HepG2 (cell line): Measurements from ENCODE around the gene CD72. TPM values are rescaled to one million over a fixed set of nuclear protein-coding genes. Genes with fewer than 3 reads are reported as not detected.
A peak's percentile ranks its signal among the peaks of the same experiment; 100 is the strongest.

ENCODE experiments used
- ATAD3A ChIP-seq: sonication (generic); formaldehyde crosslinking; IDR thresholded peaks from 2 replicates; pipeline ENCODE4 v1.4.0; 2020; ENCODE audit warnings: missing genetic modification reagents
- DDIT3 ChIP-seq: sonication (generic); formaldehyde crosslinking; IDR thresholded peaks from 2 replicates; pipeline ENCODE4 v1.4.0; 2020; ENCODE audit warnings: mild to moderate bottlenecking, missing genetic modification reagents
- HIVEP1 ChIP-seq: sonication (generic); formaldehyde crosslinking; IDR thresholded peaks from 2 replicates; pipeline ENCODE4 v1.4.0; 2020; ENCODE audit warnings: mild to moderate bottlenecking, missing genetic modification reagents
- MZF1 ChIP-seq: sonication (generic); formaldehyde crosslinking; IDR thresholded peaks from 2 replicates; pipeline ENCODE4 v1.8.1; 2023; ENCODE audit warnings: mild to moderate bottlenecking, missing genetic modification reagents, borderline replicate concordance
- NCOA5 ChIP-seq: sonication (generic); formaldehyde crosslinking; IDR thresholded peaks from 2 replicates; pipeline ENCODE4 v1.4.0; 2020; ENCODE audit warnings: missing genetic modification reagents
- NFATC3 ChIP-seq: sonication (generic); formaldehyde crosslinking; IDR thresholded peaks from 2 replicates; pipeline ENCODE4 v1.5.1; 2020; ENCODE audit warnings: mild to moderate bottlenecking, missing genetic modification reagents
- SALL2 ChIP-seq: sonication (generic); formaldehyde crosslinking; IDR thresholded peaks from 2 replicates; pipeline ENCODE4 v1.8.1; 2023; ENCODE audit warnings: mild to moderate bottlenecking, missing genetic modification reagents, inconsistent platforms
- SMYD3 ChIP-seq: sonication (generic); formaldehyde crosslinking; IDR thresholded peaks from 2 replicates; pipeline ENCODE4 v1.8.1; 2023; ENCODE audit warnings: mild to moderate bottlenecking, missing genetic modification reagents
- SRSF1 ChIP-seq: fragments of 200-400 bp; formaldehyde crosslinking; optimal IDR thresholded peaks from 2 replicates; pipeline ENCODE3; 2017; ENCODE audit warnings: mild to moderate bottlenecking, low read depth, low read length, moderate library complexity
- STAT5B ChIP-seq: sonication (generic); formaldehyde crosslinking; IDR thresholded peaks from 2 replicates; pipeline ENCODE4 v1.4.0; 2020; ENCODE audit warnings: missing genetic modification reagents
- THRA ChIP-seq: sonication (generic); formaldehyde crosslinking; IDR thresholded peaks from 2 replicates; pipeline ENCODE4 v1.4.0; 2020; ENCODE audit warnings: missing genetic modification reagents, borderline replicate concordance
- ZKSCAN1 ChIP-seq: fragments of 150-350 bp; IDR thresholded peaks from 2 replicates; pipeline ENCODE4 v1.6.1; 2014; ENCODE audit warnings: low read length
- ZNF333 ChIP-seq: sonication (generic); formaldehyde crosslinking; IDR thresholded peaks from 2 replicates; pipeline ENCODE4 v1.4.0; 2020; ENCODE audit warnings: mild to moderate bottlenecking, missing genetic modification reagents, borderline replicate concordance
- ZNF678 ChIP-seq: sonication (generic); formaldehyde crosslinking; IDR thresholded peaks from 2 replicates; pipeline ENCODE4 v1.4.0; 2020; ENCODE audit warnings: mild to moderate bottlenecking, missing genetic modification reagents
- ZNF747 ChIP-seq: sonication (generic); formaldehyde crosslinking; IDR thresholded peaks from 2 replicates; pipeline ENCODE4 v1.8.1; 2023; ENCODE audit warnings: missing genetic modification reagents, mild to moderate bottlenecking, borderline replicate concordance
- polyA plus RNA-seq, 8 experiments: library from polyadenylated mRNA; depleted of rRNA in 3 of 8; stranded (reverse) in 7 of 8; unstranded in 1 of 8; fragments of >200 nt; fragmentation: Illumina TruSeq in 4 of 8; extraction: Trizol in 4 of 8; gene quantifications; 2 replicates each; pipeline versions ENCODE4 v1.2.1 to v1.2.3, GENCODE V29; 2011 to 2016; ENCODE audit warnings: low read depth in 4 of 8, missing spikeins in 1 of 8, mixed read lengths in 1 of 8; ENCODE audit not compliant: insufficient read depth in 1 of 8
- total RNA-seq, 5 experiments: library from RNA; depleted of rRNA; stranded (reverse); fragments of >200 nt; fragmentation: Illumina TruSeq; extraction: Trizol; gene quantifications; 2 replicates each; pipeline ENCODE4 v1.2.3, GENCODE V29; 2016; ENCODE audit warnings: low read depth in 1 of 5
- TF ChIP-seq, protein P1 (sequence below): sonication (generic); formaldehyde crosslinking; IDR thresholded peaks from 2 replicates; pipeline ENCODE4 v1.4.0; 2020; ENCODE audit warnings: missing genetic modification reagents, borderline replicate concordance
- TF ChIP-seq, protein P2 (sequence below): sonication (generic); formaldehyde crosslinking; IDR thresholded peaks from 2 replicates; pipeline ENCODE4 v1.4.0; 2020; ENCODE audit warnings: mild to moderate bottlenecking, low read depth, missing genetic modification reagents
- TF ChIP-seq, protein P3 (sequence below): sonication (generic); formaldehyde crosslinking; IDR thresholded peaks from 2 replicates; pipeline ENCODE4 v1.4.0; 2020; ENCODE audit warnings: missing genetic modification reagents
- TF ChIP-seq, protein P4 (sequence below): sonication (generic); formaldehyde crosslinking; IDR thresholded peaks from 2 replicates; pipeline ENCODE4 v1.8.0; 2022; ENCODE audit warnings: missing genetic modification reagents, mild to moderate bottlenecking, moderate library complexity, borderline replicate concordance

CD72 gene
- total and polyA plus RNA-seq, 2 of the 13 experiments (the other 11 are each of a cell fraction or from before 2014, with no cell fraction given): 0.18 to 1.1 TPM

GRCh38 chr9:35603986-35604577 lies 14.1 kb downstream of the CD72 start (continued):
- TF ChIP-seq, protein P1, sequence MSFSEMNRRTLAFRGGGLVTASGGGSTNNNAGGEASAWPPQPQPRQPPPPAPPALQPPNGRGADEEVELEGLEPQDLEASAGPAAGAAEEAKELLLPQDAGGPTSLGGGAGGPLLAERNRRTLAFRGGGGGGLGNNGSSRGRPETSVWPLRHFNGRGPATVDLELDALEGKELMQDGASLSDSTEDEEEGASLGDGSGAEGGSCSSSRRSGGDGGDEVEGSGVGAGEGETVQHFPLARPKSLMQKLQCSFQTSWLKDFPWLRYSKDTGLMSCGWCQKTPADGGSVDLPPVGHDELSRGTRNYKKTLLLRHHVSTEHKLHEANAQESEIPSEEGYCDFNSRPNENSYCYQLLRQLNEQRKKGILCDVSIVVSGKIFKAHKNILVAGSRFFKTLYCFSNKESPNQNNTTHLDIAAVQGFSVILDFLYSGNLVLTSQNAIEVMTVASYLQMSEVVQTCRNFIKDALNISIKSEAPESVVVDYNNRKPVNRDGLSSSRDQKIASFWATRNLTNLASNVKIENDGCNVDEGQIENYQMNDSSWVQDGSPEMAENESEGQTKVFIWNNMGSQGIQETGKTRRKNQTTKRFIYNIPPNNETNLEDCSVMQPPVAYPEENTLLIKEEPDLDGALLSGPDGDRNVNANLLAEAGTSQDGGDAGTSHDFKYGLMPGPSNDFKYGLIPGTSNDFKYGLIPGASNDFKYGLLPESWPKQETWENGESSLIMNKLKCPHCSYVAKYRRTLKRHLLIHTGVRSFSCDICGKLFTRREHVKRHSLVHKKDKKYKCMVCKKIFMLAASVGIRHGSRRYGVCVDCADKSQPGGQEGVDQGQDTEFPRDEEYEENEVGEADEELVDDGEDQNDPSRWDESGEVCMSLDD (CRISPR knock-in tag): no peak
- TF ChIP-seq STAT5B (CRISPR knock-in tag) (0 out of 2 replicates have a peak, but pooled peaks have one; percentile 82), MZF1 (CRISPR knock-in tag) (no peak), NCOA5 (no peak), SMYD3 (peak; percentile 78), ZKSCAN1 (no peak), ATAD3A (no peak), ZNF747 (CRISPR knock-in tag) (no peak), THRA (CRISPR knock-in tag) (0 out of 2 replicates have a peak, but pooled peaks have one; percentile 63), SALL2 (CRISPR knock-in tag) (no peak; the same call in 1 of the 2 replicates), DDIT3 (CRISPR knock-in tag) (no peak), NFATC3 (CRISPR knock-in tag) (no peak), SRSF1 (no peak), HIVEP1 (CRISPR knock-in tag) (no peak), ZNF333 (0 out of 2 replicates have a peak, but pooled peaks have one; percentile 28), ZNF678 (CRISPR knock-in tag) (no peak)
- TF ChIP-seq, protein P2, sequence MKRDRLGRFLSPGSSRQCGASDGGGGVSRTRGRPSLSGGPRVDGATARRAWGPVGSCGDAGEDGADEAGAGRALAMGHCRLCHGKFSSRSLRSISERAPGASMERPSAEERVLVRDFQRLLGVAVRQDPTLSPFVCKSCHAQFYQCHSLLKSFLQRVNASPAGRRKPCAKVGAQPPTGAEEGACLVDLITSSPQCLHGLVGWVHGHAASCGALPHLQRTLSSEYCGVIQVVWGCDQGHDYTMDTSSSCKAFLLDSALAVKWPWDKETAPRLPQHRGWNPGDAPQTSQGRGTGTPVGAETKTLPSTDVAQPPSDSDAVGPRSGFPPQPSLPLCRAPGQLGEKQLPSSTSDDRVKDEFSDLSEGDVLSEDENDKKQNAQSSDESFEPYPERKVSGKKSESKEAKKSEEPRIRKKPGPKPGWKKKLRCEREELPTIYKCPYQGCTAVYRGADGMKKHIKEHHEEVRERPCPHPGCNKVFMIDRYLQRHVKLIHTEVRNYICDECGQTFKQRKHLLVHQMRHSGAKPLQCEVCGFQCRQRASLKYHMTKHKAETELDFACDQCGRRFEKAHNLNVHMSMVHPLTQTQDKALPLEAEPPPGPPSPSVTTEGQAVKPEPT (CRISPR knock-in tag): peak; percentile 86
- TF ChIP-seq, protein P3, sequence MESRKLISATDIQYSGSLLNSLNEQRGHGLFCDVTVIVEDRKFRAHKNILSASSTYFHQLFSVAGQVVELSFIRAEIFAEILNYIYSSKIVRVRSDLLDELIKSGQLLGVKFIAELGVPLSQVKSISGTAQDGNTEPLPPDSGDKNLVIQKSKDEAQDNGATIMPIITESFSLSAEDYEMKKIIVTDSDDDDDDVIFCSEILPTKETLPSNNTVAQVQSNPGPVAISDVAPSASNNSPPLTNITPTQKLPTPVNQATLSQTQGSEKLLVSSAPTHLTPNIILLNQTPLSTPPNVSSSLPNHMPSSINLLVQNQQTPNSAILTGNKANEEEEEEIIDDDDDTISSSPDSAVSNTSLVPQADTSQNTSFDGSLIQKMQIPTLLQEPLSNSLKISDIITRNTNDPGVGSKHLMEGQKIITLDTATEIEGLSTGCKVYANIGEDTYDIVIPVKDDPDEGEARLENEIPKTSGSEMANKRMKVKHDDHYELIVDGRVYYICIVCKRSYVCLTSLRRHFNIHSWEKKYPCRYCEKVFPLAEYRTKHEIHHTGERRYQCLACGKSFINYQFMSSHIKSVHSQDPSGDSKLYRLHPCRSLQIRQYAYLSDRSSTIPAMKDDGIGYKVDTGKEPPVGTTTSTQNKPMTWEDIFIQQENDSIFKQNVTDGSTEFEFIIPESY (CRISPR knock-in tag): peak; percentile 55
- TF ChIP-seq, protein P4, sequence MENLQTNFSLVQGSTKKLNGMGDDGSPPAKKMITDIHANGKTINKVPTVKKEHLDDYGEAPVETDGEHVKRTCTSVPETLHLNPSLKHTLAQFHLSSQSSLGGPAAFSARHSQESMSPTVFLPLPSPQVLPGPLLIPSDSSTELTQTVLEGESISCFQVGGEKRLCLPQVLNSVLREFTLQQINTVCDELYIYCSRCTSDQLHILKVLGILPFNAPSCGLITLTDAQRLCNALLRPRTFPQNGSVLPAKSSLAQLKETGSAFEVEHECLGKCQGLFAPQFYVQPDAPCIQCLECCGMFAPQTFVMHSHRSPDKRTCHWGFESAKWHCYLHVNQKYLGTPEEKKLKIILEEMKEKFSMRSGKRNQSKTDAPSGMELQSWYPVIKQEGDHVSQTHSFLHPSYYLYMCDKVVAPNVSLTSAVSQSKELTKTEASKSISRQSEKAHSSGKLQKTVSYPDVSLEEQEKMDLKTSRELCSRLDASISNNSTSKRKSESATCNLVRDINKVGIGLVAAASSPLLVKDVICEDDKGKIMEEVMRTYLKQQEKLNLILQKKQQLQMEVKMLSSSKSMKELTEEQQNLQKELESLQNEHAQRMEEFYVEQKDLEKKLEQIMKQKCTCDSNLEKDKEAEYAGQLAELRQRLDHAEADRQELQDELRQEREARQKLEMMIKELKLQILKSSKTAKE: peak; percentile 15; the same call in 1 of the 2 replicates
